HepG2 (cell line): Measurements from ENCODE around the gene SHBG. TPM values are rescaled to one million over a fixed set of nuclear protein-coding genes. Genes with fewer than 3 reads are reported as not detected.

Experiments
- ATAC-seq: fragments of 200-7000 bp; cut with Tn5 transposase; 3 replicates; pipeline ENCODE4 v1.9.1; 2020; ENCODE audit warnings: mild to moderate bottlenecking, moderate library complexity
- BruUV-seq: library from RNA; stranded (reverse); fragments of 400-500 nt; replicated peaks from 2 replicates; lab custom pipeline; 2021; lab: Mats Ljungman, UMichigan
- CTCF ChIA-PET: fragments of 300-600 bp; formaldehyde crosslinking; extraction: SDS; loops from one replicate; lab custom pipeline; 2021; ENCODE audit warnings: low total read pairs, inconsistent platforms, low intra/inter-chr PET ratio; lab: Yijun Ruan, JAX
- POLR2A ChIA-PET: fragments of 350-600 bp; sonication (Branson Sonifier 250); formaldehyde crosslinking; loops from one replicate; lab custom pipeline; 2020; ENCODE audit warnings: antibody characterized with exemption, inconsistent platforms; lab: Yijun Ruan, JAX
- DNase-seq: peaks from one replicate; pipeline ENCODE4 v3.0.0-alpha.2; 2015; ENCODE audit warnings: low spot score
- FAIRE-seq: peaks from 3 replicates; lab custom pipeline; 2011; peaks lifted over from hg19 to GRCh38; lab: Jason Lieb, UNC
- H2AFZ ChIP-seq: one replicate; pipeline ENCODE4 v1.6.1; 2011; ENCODE audit warnings: low read length, inconsistent platforms
- H3K27ac ChIP-seq: fragments of 300-600 bp; 3 replicates; pipeline ENCODE4 v1.8.0; 2011; ENCODE audit warnings: mixed run types, mild to moderate bottlenecking, mixed read lengths, low read length, inconsistent platforms; ENCODE audit not compliant: insufficient read depth; ENCODE audit errors: extremely low read length
- H3K27me3 ChIP-seq, 2 experiments: fragments of 200-600 bp in 1 of 2; 2 replicates in 1 of 2; 3 replicates in 1 of 2; pipeline versions ENCODE4 v1.6.0 to v1.8.0; 2011; ENCODE audit warnings: low read length in 2 of 2, mild to moderate bottlenecking in 2 of 2, moderate library complexity in 2 of 2, inconsistent platforms in 1 of 2; ENCODE audit not compliant: insufficient read depth in 2 of 2, control insufficient read depth in 1 of 2
- H3K36me3 ChIP-seq, 2 experiments: fragments of 200-600 bp in 1 of 2; replicated peaks in 1 of 2; 2 replicates in 1 of 2; 3 replicates in 1 of 2; pipeline versions ENCODE4 v1.5.1 to v1.8.0; 2011; ENCODE audit warnings: low read length in 2 of 2, inconsistent platforms in 1 of 2; ENCODE audit not compliant: insufficient read depth in 2 of 2, control insufficient read depth in 1 of 2
- H3K4me1 ChIP-seq: 2 replicates; pipeline ENCODE4 v1.5.1; 2012; ENCODE audit warnings: low read length, inconsistent platforms; ENCODE audit not compliant: insufficient read depth
- H3K4me2 ChIP-seq: 2 replicates; pipeline ENCODE4 v1.6.0; 2011; ENCODE audit warnings: low read depth, low read length, inconsistent platforms
- H3K4me3 ChIP-seq, 3 experiments: fragments of 200-600 bp in 1 of 3; sonication (generic), shearing (Covaris generic) in 1 of 3; replicated peaks in 1 of 3; 2 replicates each; pipeline ENCODE4 v1.5.1; 2011 to 2016; ENCODE audit warnings: low read length in 3 of 3, inconsistent platforms in 2 of 3, low read depth in 2 of 3, mild to moderate bottlenecking in 2 of 3, control low read depth in 1 of 3, mixed read lengths in 1 of 3; ENCODE audit not compliant: insufficient read depth in 1 of 3
- H3K79me2 ChIP-seq: one replicate; pipeline ENCODE4 v1.6.1; 2011; ENCODE audit warnings: low read length, inconsistent platforms; ENCODE audit not compliant: insufficient read depth
- H3K9ac ChIP-seq: 2 replicates; pipeline ENCODE4 v1.6.0; 2011; ENCODE audit warnings: mild to moderate bottlenecking, low read depth, low read length, inconsistent platforms; ENCODE audit not compliant: insufficient read depth
- H3K9me3 ChIP-seq: 2 replicates; pipeline ENCODE4 v1.5.1; 2012; ENCODE audit warnings: mild to moderate bottlenecking, low read length
- H4K20me1 ChIP-seq: 2 replicates; pipeline ENCODE4 v1.6.0; 2011; ENCODE audit warnings: inconsistent platforms, mild to moderate bottlenecking, low read length, moderate library complexity; ENCODE audit not compliant: insufficient read depth
- ARHGAP35 ChIP-seq: sonication (generic); formaldehyde crosslinking; IDR thresholded peaks from 2 replicates; pipeline ENCODE4 v1.9.0; 2022; ENCODE audit warnings: mild to moderate bottlenecking, inconsistent platforms, moderate library complexity, missing genetic modification reagents, borderline replicate concordance
- PBX2 ChIP-seq: IDR thresholded peaks from 2 replicates; pipeline ENCODE4 v1.6.1; 2016; ENCODE audit warnings: control low read depth
- STAG1 ChIP-seq: sonication (generic); formaldehyde crosslinking; IDR thresholded peaks from 2 replicates; pipeline ENCODE4 v1.4.0; 2020; ENCODE audit warnings: missing genetic modification reagents
- YEATS4 ChIP-seq: sonication (generic); formaldehyde crosslinking; IDR thresholded peaks from 2 replicates; pipeline ENCODE4 v1.4.0; 2020; ENCODE audit warnings: missing genetic modification reagents, borderline replicate concordance
- ZBTB33 ChIP-seq: sonication (generic); formaldehyde crosslinking; IDR thresholded peaks from 2 replicates; pipeline ENCODE4 v1.4.0; 2020; ENCODE audit warnings: missing genetic modification reagents
- ZFY ChIP-seq: sonication (generic); formaldehyde crosslinking; IDR thresholded peaks from 2 replicates; pipeline ENCODE4 v1.4.0; 2020; ENCODE audit warnings: missing genetic modification reagents
- ZNF3 ChIP-seq: IDR thresholded peaks from 2 replicates; pipeline ENCODE4 v1.7.0; 2017; ENCODE audit warnings: inconsistent platforms
- ZNF556 ChIP-seq: sonication (generic); formaldehyde crosslinking; IDR thresholded peaks from 2 replicates; pipeline ENCODE4 v1.4.0; 2020; ENCODE audit warnings: mild to moderate bottlenecking, missing genetic modification reagents, borderline replicate concordance
- WGBS: methylation state at CpG from one replicate; pipeline ENCODE4 v1.1.6; 2017; ENCODE audit warnings: low lambda C conversion rate; 5-methylcytosine and 5-hydroxymethylcytosine counted together
- in situ Hi-C: cut with HindIII; loops from 2 replicates; pipeline ENCODE4 v1.10.0; 2017; ENCODE audit warnings: low pct_unique_long_range_greater_than_20kb; ENCODE audit not compliant: extremely low pct_ligation_motif_present
- intact Hi-C: fragments of 100-400 bp; cut with micrococcal nuclease; formaldehyde crosslinking; loops from one replicate; pipeline ENCODE4 v1.10.0; 2022; ENCODE audit not compliant: unreplicated experiment
- polyA plus RNA-seq, 8 experiments: library from polyadenylated mRNA; depleted of rRNA in 3 of 8; stranded (reverse) in 7 of 8; unstranded in 1 of 8; fragments of >200 nt; fragmentation: Illumina TruSeq in 4 of 8; extraction: Trizol in 4 of 8; gene quantifications; 2 replicates each; pipeline versions ENCODE4 v1.2.1 to v1.2.3, GENCODE V29; 2011 to 2016; ENCODE audit warnings: low read depth in 4 of 8, missing spikeins in 1 of 8, mixed read lengths in 1 of 8; ENCODE audit not compliant: insufficient read depth in 1 of 8
- total RNA-seq, 5 experiments: library from RNA; depleted of rRNA; stranded (reverse); fragments of >200 nt; fragmentation: Illumina TruSeq; extraction: Trizol; gene quantifications; 2 replicates each; pipeline ENCODE4 v1.2.3, GENCODE V29; 2016; ENCODE audit warnings: low read depth in 1 of 5
- TF ChIP-seq, protein P1 (sequence below): sonication (generic); formaldehyde crosslinking; IDR thresholded peaks from 2 replicates; pipeline ENCODE4 v1.4.0; 2020; ENCODE audit warnings: missing genetic modification reagents, borderline replicate concordance
- TF ChIP-seq, protein P2 (sequence below): sonication (generic); formaldehyde crosslinking; IDR thresholded peaks from 2 replicates; pipeline ENCODE4 v1.5.0; 2020; ENCODE audit warnings: mild to moderate bottlenecking, missing genetic modification reagents, moderate library complexity
- TF ChIP-seq, protein P3 (sequence below), 2 experiments: sonication (generic) in 1 of 2; formaldehyde crosslinking in 1 of 2; IDR thresholded peaks; 2 replicates each; pipeline versions ENCODE4 v1.4.0 to v1.6.1; 2018 to 2020; ENCODE audit warnings: missing genetic modification reagents in 2 of 2, borderline replicate concordance in 1 of 2, low read depth in 1 of 2, mild to moderate bottlenecking in 1 of 2, missing biosample characterization in 1 of 2

Gene SHBG
- total and polyA plus RNA-seq, 2 of the 13 experiments (the other 11 are each of a cell fraction or from before 2014, with no cell fraction given), result 4.0 to 6.1 TPM

GRCh38 chr17:7632492-7632894 is 2.6 kb downstream of the SHBG start:
- ATAC-seq, result peak; percentile 37
- WGBS, result 42% methylated on average over 5 of the region's 6 CpGs
- H3K4me2 ChIP-seq, result peak overlapping the region; percentile 86; the same call in 1 of the 2 replicates
- FAIRE-seq, result no peak
- in situ Hi-C loops (loop anchor here (5.0 kb wide), 2 partner anchors 55 to 85 kb away; partner anchors contain the start of genes DNAH2, TP53 and WRAP53), intact Hi-C loops (loop anchor here (5.0 kb wide), 2 partner anchors 40 to 55 kb away; partner anchors contain the start of genes TP53 and WRAP53)
- H3K27ac ChIP-seq, result peak overlapping the region; percentile 46
- no peaks in the 10 kb centered on the region for H4K20me1 ChIP-seq
- no peaks in the 10 kb centered on the region for H3K9me3 ChIP-seq
- H3K4me3 ChIP-seq, result no peak overlapping the region
- H2AFZ ChIP-seq, result no peak overlapping the region
- DNase-seq, result no peak
- ChIA-PET POLR2A (interaction anchor here (1.3 to 4.4 kb wide), 5 partner anchors 17 to 54 kb away, joined by 4 to 56 read pairs (median 21); partner anchors contain the start of genes ATP1B2, CD68, FXR2 and MPDU1), CTCF (interaction anchor here (1.6 kb wide), 1 partner anchor 41 kb away, joined by 5 read pairs; no protein-coding TSS in a partner anchor)
- H3K27me3 ChIP-seq, result no peaks in the 10 kb centered on the region; a peak in 1 of 5 replicates
- H3K36me3 ChIP-seq, result no peaks in the 10 kb centered on the region
- BruUV-seq, result no TSS peak
- no peak overlapping the region for H3K9ac ChIP-seq
- H3K4me1 ChIP-seq, result peaks cover 55% of the 10 kb centered on the region
- H3K79me2 ChIP-seq, result peaks cover under 1% of the 10 kb centered on the region
- TF ChIP-seq, protein P1, sequence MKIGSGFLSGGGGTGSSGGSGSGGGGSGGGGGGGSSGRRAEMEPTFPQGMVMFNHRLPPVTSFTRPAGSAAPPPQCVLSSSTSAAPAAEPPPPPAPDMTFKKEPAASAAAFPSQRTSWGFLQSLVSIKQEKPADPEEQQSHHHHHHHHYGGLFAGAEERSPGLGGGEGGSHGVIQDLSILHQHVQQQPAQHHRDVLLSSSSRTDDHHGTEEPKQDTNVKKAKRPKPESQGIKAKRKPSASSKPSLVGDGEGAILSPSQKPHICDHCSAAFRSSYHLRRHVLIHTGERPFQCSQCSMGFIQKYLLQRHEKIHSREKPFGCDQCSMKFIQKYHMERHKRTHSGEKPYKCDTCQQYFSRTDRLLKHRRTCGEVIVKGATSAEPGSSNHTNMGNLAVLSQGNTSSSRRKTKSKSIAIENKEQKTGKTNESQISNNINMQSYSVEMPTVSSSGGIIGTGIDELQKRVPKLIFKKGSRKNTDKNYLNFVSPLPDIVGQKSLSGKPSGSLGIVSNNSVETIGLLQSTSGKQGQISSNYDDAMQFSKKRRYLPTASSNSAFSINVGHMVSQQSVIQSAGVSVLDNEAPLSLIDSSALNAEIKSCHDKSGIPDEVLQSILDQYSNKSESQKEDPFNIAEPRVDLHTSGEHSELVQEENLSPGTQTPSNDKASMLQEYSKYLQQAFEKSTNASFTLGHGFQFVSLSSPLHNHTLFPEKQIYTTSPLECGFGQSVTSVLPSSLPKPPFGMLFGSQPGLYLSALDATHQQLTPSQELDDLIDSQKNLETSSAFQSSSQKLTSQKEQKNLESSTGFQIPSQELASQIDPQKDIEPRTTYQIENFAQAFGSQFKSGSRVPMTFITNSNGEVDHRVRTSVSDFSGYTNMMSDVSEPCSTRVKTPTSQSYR (CRISPR knock-in tag), result no peak
- TF ChIP-seq STAG1 (peak; percentile 19), ZNF556 (CRISPR knock-in tag) (no peak), ZBTB33 (CRISPR knock-in tag) (no peak), PBX2 (CRISPR knock-in tag) (no peak), ZFY (CRISPR knock-in tag) (peak; percentile 33; the same call in 1 of the 2 replicates), ZNF3 (CRISPR knock-in tag) (no peak), YEATS4 (0 out of 2 replicates have a peak, but pooled peaks have one; percentile 30), ARHGAP35 (no peak)
- TF ChIP-seq, protein P2, sequence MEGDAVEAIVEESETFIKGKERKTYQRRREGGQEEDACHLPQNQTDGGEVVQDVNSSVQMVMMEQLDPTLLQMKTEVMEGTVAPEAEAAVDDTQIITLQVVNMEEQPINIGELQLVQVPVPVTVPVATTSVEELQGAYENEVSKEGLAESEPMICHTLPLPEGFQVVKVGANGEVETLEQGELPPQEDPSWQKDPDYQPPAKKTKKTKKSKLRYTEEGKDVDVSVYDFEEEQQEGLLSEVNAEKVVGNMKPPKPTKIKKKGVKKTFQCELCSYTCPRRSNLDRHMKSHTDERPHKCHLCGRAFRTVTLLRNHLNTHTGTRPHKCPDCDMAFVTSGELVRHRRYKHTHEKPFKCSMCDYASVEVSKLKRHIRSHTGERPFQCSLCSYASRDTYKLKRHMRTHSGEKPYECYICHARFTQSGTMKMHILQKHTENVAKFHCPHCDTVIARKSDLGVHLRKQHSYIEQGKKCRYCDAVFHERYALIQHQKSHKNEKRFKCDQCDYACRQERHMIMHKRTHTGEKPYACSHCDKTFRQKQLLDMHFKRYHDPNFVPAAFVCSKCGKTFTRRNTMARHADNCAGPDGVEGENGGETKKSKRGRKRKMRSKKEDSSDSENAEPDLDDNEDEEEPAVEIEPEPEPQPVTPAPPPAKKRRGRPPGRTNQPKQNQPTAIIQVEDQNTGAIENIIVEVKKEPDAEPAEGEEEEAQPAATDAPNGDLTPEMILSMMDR (CRISPR knock-in tag), result peak; percentile 55
- TF ChIP-seq, protein P3, sequence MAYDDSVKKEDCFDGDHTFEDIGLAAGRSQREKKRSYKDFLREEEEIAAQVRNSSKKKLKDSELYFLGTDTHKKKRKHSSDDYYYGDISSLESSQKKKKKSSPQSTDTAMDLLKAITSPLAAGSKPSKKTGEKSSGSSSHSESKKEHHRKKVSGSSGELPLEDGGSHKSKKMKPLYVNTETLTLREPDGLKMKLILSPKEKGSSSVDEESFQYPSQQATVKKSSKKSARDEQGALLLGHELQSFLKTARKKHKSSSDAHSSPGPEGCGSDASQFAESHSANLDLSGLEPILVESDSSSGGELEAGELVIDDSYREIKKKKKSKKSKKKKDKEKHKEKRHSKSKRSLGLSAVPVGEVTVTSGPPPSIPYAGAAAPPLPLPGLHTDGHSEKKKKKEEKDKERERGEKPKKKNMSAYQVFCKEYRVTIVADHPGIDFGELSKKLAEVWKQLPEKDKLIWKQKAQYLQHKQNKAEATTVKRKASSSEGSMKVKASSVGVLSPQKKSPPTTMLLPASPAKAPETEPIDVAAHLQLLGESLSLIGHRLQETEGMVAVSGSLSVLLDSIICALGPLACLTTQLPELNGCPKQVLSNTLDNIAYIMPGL (CRISPR knock-in tag; IDR thresholded peaks at IDR 0.05; ENCODE audit: borderline replicate concordance in 1 of 2, low read depth in 1 of 2), result 0 out of 4 replicates have a peak, but pooled peaks of 1 of the 2 experiments have one; percentile 12
